A673 (cell line): Measurements from ENCODE around the gene ADTRP. TPM values are rescaled to one million over a fixed set of nuclear protein-coding genes. Genes with fewer than 3 reads are reported as not detected.

Experiments used
- BruUV-seq: library from RNA; stranded (reverse); fragments of 400-500 nt; replicated peaks from 2 replicates; lab custom pipeline; 2021; lab: Mats Ljungman, UMichigan
- CTCF ChIA-PET: fragments of 300-600 bp; sonication (Branson Sonifier 250); formaldehyde crosslinking; loops from one replicate; lab custom pipeline; 2022; ENCODE audit warnings: antibody characterized with exemption; lab: Charles Lee
- POLR2A ChIA-PET: fragments of 300-600 bp; sonication (Branson Sonifier 250); formaldehyde crosslinking; loops from one replicate; lab custom pipeline; 2022; ENCODE audit warnings: antibody characterized with exemption; ENCODE audit not compliant: low non-redundant PET; lab: Charles Lee
- DNase-seq: peaks from one replicate; pipeline ENCODE4 v3.0.0-alpha.2; 2015; ENCODE audit warnings: low spot score
- H3K27ac ChIP-seq: fragments of 200-600 bp; sonication (generic); 2 replicates; pipeline ENCODE4 v1.5.1; 2016; ENCODE audit warnings: mixed run types, low read depth, mild to moderate bottlenecking, mixed read lengths, antibody characterized with exemption, low read length; ENCODE audit not compliant: poor library complexity, severe bottlenecking
- H3K27me3 ChIP-seq: fragments of 200-600 bp; sonication (generic); replicated peaks from 2 replicates; pipeline ENCODE4 v1.6.1; 2017; ENCODE audit warnings: mixed run types, low read depth, mild to moderate bottlenecking, mixed read lengths, antibody characterized with exemption, low read length; ENCODE audit not compliant: insufficient read depth, poor library complexity
- H3K36me3 ChIP-seq: fragments of 200-600 bp; sonication (generic); 2 replicates; pipeline ENCODE4 v1.6.1; 2016; ENCODE audit warnings: mixed run types, mild to moderate bottlenecking, mixed read lengths, antibody characterized with exemption, low read length; ENCODE audit not compliant: insufficient read depth, poor library complexity, severe bottlenecking
- H3K4me1 ChIP-seq: fragments of 200-600 bp; sonication (generic); 2 replicates; pipeline ENCODE4 v1.6.1; 2017; ENCODE audit warnings: mixed run types, mild to moderate bottlenecking, mixed read lengths, antibody characterized with exemption, low read length; ENCODE audit not compliant: insufficient read depth, poor library complexity, severe bottlenecking
- H3K4me3 ChIP-seq: fragments of 200-600 bp; sonication (generic); 2 replicates; pipeline ENCODE4 v1.5.1; 2016; ENCODE audit warnings: low read depth, mixed run types, mild to moderate bottlenecking, mixed read lengths, low read length; ENCODE audit not compliant: poor library complexity, severe bottlenecking
- H3K9me3 ChIP-seq: fragments of 200-600 bp; sonication (generic); 2 replicates; pipeline ENCODE4 v1.6.1; 2016; ENCODE audit warnings: mixed run types, low read depth, mild to moderate bottlenecking, mixed read lengths, antibody characterized with exemption, low read length; ENCODE audit not compliant: poor library complexity, severe bottlenecking
- EZH2 ChIP-seq: fragments of 200-600 bp; sonication (generic); IDR thresholded peaks from 2 replicates; pipeline ENCODE4 v1.6.1; 2017; ENCODE audit warnings: borderline replicate concordance, low read depth, mild to moderate bottlenecking, mixed read lengths, antibody characterized with exemption, low read length; ENCODE audit not compliant: poor library complexity, severe bottlenecking
- intact Hi-C: fragments of 100-400 bp; cut with micrococcal nuclease; formaldehyde crosslinking; loops from one replicate; pipeline ENCODE4 v1.10.0; 2022; ENCODE audit not compliant: unreplicated experiment
- total RNA-seq: library from RNA; stranded (reverse); gene quantifications from 2 replicates; pipeline ENCODE4 v1.2.3, GENCODE V29; 2021
- TF ChIP-seq, protein P1 (sequence below): fragments of 300-800, 200-600 bp; sonication (generic); conservative IDR thresholded peaks from 2 replicates; pipeline ENCODE4 v1.5.1; 2017; ENCODE audit warnings: low read depth, mild to moderate bottlenecking, antibody characterized with exemption, low read length, moderate library complexity, mixed read lengths

The ADTRP gene
- total RNA-seq, 1 experiment from 2014 or later: not detected

DNA sequence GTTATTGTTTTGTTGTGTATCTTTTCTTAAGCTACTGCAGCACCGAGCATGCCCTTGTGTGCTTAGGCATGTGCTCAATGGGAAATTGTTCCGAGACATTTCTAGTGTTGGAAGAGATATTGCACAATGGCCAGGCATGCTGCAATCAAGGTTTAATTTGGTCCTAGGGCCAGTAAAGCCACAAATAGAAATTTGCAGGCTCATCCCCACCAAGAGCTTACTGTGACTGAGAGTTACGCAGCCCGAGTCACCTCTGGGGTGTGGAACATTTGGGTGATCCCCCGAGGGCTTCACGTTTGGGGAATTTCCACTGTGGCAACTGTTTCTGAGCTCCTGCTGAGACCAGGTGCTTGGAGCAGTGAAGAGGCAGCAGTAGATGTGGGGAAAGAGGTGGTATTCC is 65.8 kb downstream of the ADTRP start:
- intact Hi-C loops: no loop called here
- TF ChIP-seq EZH2: no peak
- TF ChIP-seq, protein P1, sequence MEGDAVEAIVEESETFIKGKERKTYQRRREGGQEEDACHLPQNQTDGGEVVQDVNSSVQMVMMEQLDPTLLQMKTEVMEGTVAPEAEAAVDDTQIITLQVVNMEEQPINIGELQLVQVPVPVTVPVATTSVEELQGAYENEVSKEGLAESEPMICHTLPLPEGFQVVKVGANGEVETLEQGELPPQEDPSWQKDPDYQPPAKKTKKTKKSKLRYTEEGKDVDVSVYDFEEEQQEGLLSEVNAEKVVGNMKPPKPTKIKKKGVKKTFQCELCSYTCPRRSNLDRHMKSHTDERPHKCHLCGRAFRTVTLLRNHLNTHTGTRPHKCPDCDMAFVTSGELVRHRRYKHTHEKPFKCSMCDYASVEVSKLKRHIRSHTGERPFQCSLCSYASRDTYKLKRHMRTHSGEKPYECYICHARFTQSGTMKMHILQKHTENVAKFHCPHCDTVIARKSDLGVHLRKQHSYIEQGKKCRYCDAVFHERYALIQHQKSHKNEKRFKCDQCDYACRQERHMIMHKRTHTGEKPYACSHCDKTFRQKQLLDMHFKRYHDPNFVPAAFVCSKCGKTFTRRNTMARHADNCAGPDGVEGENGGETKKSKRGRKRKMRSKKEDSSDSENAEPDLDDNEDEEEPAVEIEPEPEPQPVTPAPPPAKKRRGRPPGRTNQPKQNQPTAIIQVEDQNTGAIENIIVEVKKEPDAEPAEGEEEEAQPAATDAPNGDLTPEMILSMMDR: no peak
- Histone ChIP-seq H3K36me3 (no peaks in the 10 kb centered on the region), H3K9me3 (no peaks in the 10 kb centered on the region), H3K27ac (no peak overlapping the region), H3K4me3 (no peak overlapping the region), H3K27me3 (peaks cover 61% of the 10 kb centered on the region), H3K4me1 (peaks cover 10% of the 10 kb centered on the region)
- no peak for DNase-seq
- ChIA-PET CTCF (no interaction called here), POLR2A (no interaction called here)
- BruUV-seq: no TSS peak

DNA sequence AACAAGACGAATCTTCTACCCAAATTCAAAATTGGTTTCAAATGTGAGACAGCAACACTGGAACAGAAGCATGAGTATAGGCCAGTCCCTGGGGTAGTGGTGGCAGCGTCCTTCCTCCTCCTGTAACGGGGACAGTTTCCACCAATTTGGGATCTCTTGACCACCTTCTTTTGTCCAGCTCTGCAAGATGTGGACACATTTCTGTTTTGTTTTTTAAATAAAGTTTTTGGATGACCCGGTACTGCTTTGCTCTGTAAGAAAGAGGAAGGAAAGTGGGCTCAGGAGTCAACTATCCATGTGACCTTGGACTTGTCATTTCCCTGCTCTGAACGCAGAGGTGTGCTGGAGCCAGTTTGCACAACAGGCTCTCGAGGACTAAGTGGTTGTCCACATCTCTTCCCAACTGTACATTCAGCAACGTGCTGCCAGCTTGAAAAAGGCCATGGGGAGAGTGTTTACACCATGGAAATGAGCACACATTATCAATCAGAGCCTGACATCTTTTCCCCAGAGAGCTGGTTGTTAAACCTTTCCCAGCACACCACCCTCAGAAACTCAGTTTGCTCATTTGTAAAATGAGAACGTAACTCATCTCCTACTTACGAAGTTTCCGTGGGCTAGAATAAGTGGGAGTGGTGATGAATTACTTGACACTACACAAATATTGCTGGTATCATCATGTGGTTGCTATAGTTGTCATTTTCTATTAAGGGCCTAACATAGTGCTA is 66.5 kb downstream of the ADTRP start:
- CTCF ChIA-PET: no interaction called here
- POLR2A ChIA-PET: no interaction called here
- DNase-seq: no peak
- H3K36me3 ChIP-seq: no peaks in the 10 kb centered on the region
- H3K27ac ChIP-seq: no peak overlapping the region
- H3K4me3 ChIP-seq: no peak overlapping the region
- peaks cover 10% of the 10 kb centered on the region for H3K4me1 ChIP-seq
- no peaks in the 10 kb centered on the region for H3K9me3 ChIP-seq
- no peak for TF ChIP-seq EZH2
- TF ChIP-seq, protein P1: no peak
- peaks cover 58% of the 10 kb centered on the region for H3K27me3 ChIP-seq
- intact Hi-C loops: no loop called here
- no TSS peak for BruUV-seq

DNA sequence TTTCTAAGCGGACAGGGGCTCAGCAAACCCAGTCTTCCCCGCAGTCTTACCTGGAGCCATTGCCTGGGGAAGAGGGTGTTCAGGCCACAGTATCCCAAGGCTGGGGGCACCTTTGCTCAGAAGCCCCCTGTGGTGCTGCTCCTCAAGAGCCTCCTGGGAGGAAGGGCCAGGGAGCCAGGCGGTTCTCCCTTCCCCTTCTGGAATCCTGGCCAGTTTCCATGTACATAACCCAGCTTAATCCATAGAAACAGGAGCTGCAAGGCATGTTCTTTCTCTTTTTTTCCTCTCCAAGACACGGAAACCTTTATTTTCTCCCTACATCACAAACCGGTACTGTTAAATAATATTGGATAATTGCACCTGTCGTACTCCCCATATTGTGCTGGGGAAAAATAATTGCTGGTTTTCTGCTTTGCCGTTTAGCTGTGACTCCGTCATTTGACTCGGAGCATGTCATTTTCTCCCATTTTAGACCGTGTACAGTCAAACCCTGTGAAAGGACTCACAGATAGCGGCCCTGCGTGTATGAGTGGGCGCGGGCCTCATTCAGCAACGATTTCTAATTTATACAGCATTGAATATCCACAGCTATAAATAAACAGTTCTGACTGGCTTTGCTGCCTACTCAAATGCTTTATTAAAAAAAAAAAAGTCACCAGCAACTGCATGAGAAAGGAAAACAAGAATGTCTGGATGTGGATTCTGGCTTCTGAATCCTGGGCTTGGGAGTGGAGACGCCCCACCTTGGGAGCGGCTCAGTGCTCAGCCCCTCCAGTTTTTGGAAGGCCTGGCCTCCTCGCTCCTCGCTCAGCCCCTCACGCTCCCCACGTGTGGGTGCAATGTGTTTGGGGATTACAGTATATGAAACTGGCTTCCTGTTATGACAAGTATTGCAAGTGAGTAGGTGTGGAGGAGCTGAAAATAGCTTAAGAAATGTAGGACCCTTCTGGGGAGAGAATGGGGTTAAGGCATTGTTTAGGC is 67.3 kb downstream of the ADTRP start:
- H3K9me3 ChIP-seq: no peaks in the 10 kb centered on the region
- BruUV-seq: no TSS peak
- H3K4me3 ChIP-seq: no peak overlapping the region
- peaks cover 10% of the 10 kb centered on the region for H3K4me1 ChIP-seq
- peaks cover 51% of the 10 kb centered on the region for H3K27me3 ChIP-seq
- H3K36me3 ChIP-seq: no peaks in the 10 kb centered on the region
- no peak for TF ChIP-seq EZH2
- TF ChIP-seq, protein P1: no peak
- POLR2A ChIA-PET: interaction anchor here (0.7 kb wide), 1 partner anchor 86 kb away, joined by 4 read pairs; no protein-coding TSS in a partner anchor
- DNase-seq: no peak
- no peak overlapping the region for H3K27ac ChIP-seq
- intact Hi-C loops: no loop called here
- CTCF ChIA-PET: no interaction called here
